ENCODE measurements around the gene SURF6.

The SURF6 gene

DNA sequence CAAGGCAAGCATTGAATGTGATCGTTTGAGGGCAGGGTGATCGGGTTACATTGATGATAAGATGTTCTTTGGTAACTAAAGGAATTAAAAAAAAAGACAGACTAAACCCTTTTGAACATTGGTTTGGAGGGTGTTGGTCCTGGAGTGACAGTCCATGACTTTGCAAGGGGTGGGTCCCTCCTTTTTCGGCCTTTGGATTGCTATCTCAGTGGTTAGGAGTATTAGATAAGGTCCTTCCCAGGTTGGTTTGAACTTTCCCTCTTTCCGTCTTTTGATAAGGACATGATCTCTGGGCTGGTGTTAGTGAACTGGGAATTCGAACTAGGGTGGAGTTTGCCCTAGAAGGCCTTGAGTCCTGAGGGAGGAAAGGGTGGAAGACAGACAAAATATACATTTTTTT lies 55.6 kb downstream of the SURF6 start (continued):
- TF ChIP-seq PRDM10 (tag by site-specific recombination; IDR thresholded peaks at IDR 0.05) (no peak), PRDM1 (tag by site-specific recombination; IDR thresholded peaks at IDR 0.05) (no peak)
